ENCODE data around the gene IBA57.

IBA57 gene

GRCh38 chr1:228156941-228157728 lies 8.5 kb upstream of the IBA57 start:
- DNase-seq (ENCODE audit: low read depth in 2 of 2) = no peak

- no peak for DNase-seq (ENCODE audit: low read depth in 2 of 2)
Measured at GRCh38 chr1:228157729-228158126, 7.9 kb upstream of the IBA57 start.

GRCh38 chr1:228158151-228159007 lies 7.2 kb upstream of the IBA57 start:
- DNase-seq (ENCODE audit: low read depth in 2 of 2) = no peak

GRCh38 chr1:228159008-228159665 lies 6.5 kb upstream of the IBA57 start:
- no peak for DNase-seq (ENCODE audit: low read depth in 2 of 2)

- no peak for DNase-seq (ENCODE audit: low read depth in 2 of 2)
Measured at GRCh38 chr1:228160201-228160761, 5.3 kb upstream of the IBA57 start.

- DNase-seq (ENCODE audit: low read depth in 2 of 2) = no peak
Measured at GRCh38 chr1:228161362-228161761, 4.2 kb upstream of the IBA57 start.

GRCh38 chr1:228161866-228162265 lies 3.7 kb upstream of the IBA57 start:
- DNase-seq (ENCODE audit: low read depth in 2 of 2) = no peak

GRCh38 chr1:228162286-228163006 lies 3.2 kb upstream of the IBA57 start:
- DNase-seq (ENCODE audit: low read depth in 2 of 2) = no peak

- no peak for DNase-seq (ENCODE audit: low read depth in 2 of 2)
Measured at GRCh38 chr1:228163007-228163753, 2.4 kb upstream of the IBA57 start.

- DNase-seq (ENCODE audit: low read depth in 2 of 2) = no peak
Measured at GRCh38 chr1:228163776-228164519, 1.7 kb upstream of the IBA57 start.

GRCh38 chr1:228164561-228165371 lies 838 bp upstream of the IBA57 start:
- no peak for DNase-seq (ENCODE audit: low read depth in 2 of 2)

- no peak for DNase-seq (ENCODE audit: low read depth in 2 of 2)
Measured at GRCh38 chr1:228166170-228166936, 749 bp downstream of the IBA57 start.

- no peak for DNase-seq (ENCODE audit: low read depth in 2 of 2)
Measured at GRCh38 chr1:228168563-228169270, 3.1 kb downstream of the IBA57 start.

- no peak for DNase-seq (ENCODE audit: low read depth in 2 of 2)
Measured at GRCh38 chr1:228169345-228169744, 3.7 kb downstream of the IBA57 start.

- DNase-seq (ENCODE audit: low read depth in 2 of 2) = no peak
Measured at GRCh38 chr1:228170666-228171065, 5.1 kb downstream of the IBA57 start.

- DNase-seq (ENCODE audit: low read depth in 2 of 2) = no peak
Measured at GRCh38 chr1:228171221-228171891, 5.8 kb downstream of the IBA57 start.
